VCaP (cell line): ENCODE results near the gene DTWD2.

Source experiments
- H3K27ac ChIP-seq: fragments of 450-650 bp; 2 replicates; pipeline ENCODE4 v1.5.1; 2017
- TF ChIP-seq, protein P1 (sequence below): fragments of 450-650 bp; conservative IDR thresholded peaks from 2 replicates; pipeline ENCODE4 v1.5.1; 2017; ENCODE audit warnings: mild to moderate bottlenecking, moderate library complexity

DTWD2 gene

DNA sequence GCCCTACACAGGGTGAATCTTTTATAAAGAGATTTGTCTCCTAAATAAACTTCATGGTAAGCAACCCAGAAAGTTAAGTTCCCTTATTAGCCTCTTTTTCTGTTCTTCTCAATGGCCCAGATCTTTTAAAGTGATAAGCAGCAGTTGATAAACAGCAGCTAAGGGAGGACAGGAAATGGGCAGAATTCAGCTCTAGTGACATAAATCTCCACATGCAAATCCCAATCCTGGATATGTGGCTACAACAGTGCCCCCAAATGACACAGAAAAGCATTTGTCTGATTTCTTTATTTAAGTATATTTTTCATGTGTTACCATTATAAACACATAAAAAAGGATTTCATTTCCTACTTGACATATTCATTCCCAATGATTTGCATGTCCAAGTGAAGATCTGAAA is 199.0 kb downstream of the DTWD2 start:
- TF ChIP-seq, protein P1, sequence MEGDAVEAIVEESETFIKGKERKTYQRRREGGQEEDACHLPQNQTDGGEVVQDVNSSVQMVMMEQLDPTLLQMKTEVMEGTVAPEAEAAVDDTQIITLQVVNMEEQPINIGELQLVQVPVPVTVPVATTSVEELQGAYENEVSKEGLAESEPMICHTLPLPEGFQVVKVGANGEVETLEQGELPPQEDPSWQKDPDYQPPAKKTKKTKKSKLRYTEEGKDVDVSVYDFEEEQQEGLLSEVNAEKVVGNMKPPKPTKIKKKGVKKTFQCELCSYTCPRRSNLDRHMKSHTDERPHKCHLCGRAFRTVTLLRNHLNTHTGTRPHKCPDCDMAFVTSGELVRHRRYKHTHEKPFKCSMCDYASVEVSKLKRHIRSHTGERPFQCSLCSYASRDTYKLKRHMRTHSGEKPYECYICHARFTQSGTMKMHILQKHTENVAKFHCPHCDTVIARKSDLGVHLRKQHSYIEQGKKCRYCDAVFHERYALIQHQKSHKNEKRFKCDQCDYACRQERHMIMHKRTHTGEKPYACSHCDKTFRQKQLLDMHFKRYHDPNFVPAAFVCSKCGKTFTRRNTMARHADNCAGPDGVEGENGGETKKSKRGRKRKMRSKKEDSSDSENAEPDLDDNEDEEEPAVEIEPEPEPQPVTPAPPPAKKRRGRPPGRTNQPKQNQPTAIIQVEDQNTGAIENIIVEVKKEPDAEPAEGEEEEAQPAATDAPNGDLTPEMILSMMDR: no peak

DNA sequence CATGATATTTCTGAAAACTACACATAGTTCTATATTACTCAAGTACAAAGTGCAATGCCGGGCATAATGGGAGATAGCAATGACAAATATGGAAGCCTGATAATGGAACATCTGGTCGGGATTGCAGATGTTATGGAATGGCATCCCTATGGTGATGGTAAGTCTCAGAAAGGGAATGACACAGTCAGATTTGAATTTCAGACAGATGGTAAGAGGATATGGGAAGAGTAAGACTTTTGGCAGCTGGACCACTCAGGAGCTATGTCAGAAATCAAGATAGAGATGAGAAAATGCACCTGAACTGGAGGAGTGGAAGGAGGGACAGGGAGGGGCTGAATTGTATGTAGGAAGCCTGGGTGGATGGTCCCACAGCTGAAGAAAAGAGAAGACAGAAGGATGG is 200.0 kb downstream of the DTWD2 start:
- TF ChIP-seq, protein P1: no peak

More for the DNA sequence above, 199.0 kb downstream of the DTWD2 start:
- no peak overlapping the region for H3K27ac ChIP-seq

More for the DNA sequence above, 200.0 kb downstream of the DTWD2 start:
- H3K27ac ChIP-seq: no peak overlapping the region
